ENCODE data around the gene BICD1. TPM values are rescaled to one million over a fixed set of nuclear protein-coding genes. Genes with fewer than 3 reads are reported as not detected.
"Not testable (repeated sequence)": the region's sequence is repeated elsewhere in the genome, so short reads cannot be mapped to it uniquely, and the experiment has no call there.

Gene BICD1
- total RNA-seq, 6 donors from 2014 or later = 11.3 to 44.0 (median 15.4) TPM

DNA sequence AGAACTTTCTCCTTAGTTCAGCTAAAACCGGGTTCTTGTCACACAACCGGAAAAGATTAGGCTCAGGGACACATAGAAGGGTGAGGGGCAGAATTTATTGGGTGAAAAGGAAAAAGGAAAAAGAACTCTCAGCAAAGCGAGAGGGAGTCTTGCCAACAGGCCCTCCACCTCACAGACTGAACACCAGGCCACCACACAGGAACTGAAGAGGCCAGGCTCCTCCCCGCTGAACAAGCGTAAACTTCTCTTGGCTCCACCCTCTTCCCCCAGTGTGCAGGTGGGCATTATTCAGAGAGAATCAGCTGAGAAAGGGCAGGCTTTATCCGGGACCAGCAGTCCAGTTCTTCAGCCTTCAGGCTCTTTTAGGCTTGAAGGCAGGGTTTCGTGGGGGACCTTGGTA lies 167.1 kb downstream of the BICD1 start:
- peaks cover 0 to 26% (median 10%) of the 10 kb centered on the region in 4 donors for H3K4me1 ChIP-seq
- H3K9me3 ChIP-seq = no peaks in the 10 kb centered on the region
- no peak overlapping the region for H3K4me3 ChIP-seq
- WGBS, 2 donors = 45 to 46% methylated on average over 7 of the region's 7 CpGs
- ATAC-seq (ENCODE audit: low FRiP score in 2 of 2) = no peak
- no peaks in the 10 kb centered on the region for H3K27me3 ChIP-seq
- no peaks in the 10 kb centered on the region for H3K36me3 ChIP-seq
- no peak overlapping the region for H3K27ac ChIP-seq
- TF ChIP-seq, protein P1, sequence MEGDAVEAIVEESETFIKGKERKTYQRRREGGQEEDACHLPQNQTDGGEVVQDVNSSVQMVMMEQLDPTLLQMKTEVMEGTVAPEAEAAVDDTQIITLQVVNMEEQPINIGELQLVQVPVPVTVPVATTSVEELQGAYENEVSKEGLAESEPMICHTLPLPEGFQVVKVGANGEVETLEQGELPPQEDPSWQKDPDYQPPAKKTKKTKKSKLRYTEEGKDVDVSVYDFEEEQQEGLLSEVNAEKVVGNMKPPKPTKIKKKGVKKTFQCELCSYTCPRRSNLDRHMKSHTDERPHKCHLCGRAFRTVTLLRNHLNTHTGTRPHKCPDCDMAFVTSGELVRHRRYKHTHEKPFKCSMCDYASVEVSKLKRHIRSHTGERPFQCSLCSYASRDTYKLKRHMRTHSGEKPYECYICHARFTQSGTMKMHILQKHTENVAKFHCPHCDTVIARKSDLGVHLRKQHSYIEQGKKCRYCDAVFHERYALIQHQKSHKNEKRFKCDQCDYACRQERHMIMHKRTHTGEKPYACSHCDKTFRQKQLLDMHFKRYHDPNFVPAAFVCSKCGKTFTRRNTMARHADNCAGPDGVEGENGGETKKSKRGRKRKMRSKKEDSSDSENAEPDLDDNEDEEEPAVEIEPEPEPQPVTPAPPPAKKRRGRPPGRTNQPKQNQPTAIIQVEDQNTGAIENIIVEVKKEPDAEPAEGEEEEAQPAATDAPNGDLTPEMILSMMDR (IDR thresholded peaks at IDR 0.05) = no peak
- TF ChIP-seq POLR2AphosphoS5 (IDR thresholded peaks at IDR 0.05) (no peak), POLR2A (IDR thresholded peaks at IDR 0.05) (no peak), EP300 (IDR thresholded peaks at IDR 0.05) (no peak)
- no peak for DNase-seq

DNA sequence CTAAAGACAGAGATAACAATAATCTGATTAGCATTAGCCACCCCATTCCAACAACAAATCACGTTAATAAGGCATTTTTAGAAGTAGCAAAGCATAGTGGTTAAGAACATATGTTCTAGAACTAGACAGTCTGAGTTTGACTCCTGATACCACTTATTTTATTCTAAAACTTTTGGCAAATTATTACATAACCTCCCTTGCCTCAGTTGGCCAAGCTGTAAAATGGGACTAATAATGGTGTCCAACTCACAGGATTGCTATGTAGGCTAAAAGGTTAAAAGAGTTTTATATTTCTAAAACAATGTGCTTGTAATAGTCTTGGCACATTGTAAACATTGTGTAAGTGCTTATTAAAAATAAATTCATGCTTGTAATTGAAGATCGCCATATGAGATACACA lies 168.0 kb downstream of the BICD1 start:
- WGBS, 2 donors = 82 to 90% methylated on average over 2 of the region's 2 CpGs

DNA sequence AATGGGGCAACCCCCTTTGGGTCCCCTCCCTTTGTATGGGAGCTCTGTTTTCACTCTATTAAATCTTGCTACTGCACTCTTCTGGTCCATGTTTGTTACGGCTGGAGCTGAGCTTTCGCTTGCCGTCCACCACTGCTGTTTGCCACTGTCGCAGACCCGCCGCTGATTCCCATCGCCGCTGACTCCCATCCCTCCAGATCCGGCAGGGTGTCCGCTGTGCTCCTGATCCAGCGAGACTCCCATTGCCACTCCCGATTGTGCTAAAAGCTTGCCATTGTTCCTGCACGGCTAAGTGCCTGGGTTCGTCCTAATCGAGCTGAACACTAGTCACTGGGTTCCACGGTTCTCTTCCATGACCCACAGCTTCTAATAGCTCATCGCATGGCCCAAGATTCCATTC lies 168.9 kb downstream of the BICD1 start:
- not testable (repeated sequence) for H3K4me3 ChIP-seq; ATAC-seq (ENCODE audit: low FRiP score in 2 of 2); H3K9me3 ChIP-seq; H3K27me3 ChIP-seq; H3K36me3 ChIP-seq; H3K27ac ChIP-seq
- peak in 1 of 2 donors; percentile 51 for DNase-seq
- peaks cover 0 to 26% (median 10%) of the 10 kb centered on the region in 4 donors for H3K4me1 ChIP-seq
- whole genome bisulfite sequencing, 2 donors = 92 to 98% methylated on average over 17 of the region's 17 CpGs

More for the DNA sequence above, 168.0 kb downstream of the BICD1 start:
- Histone ChIP-seq H3K27ac (no peak overlapping the region), H3K4me1 (peaks cover 0 to 26% (median 10%) of the 10 kb centered on the region in 4 donors), H3K4me3 (no peak overlapping the region), H3K9me3 (no peaks in the 10 kb centered on the region), H3K36me3 (no peaks in the 10 kb centered on the region), H3K27me3 (no peaks in the 10 kb centered on the region)
- TF ChIP-seq, protein P1 (IDR thresholded peaks at IDR 0.05) = no peak
- no peak for TF ChIP-seq POLR2AphosphoS5 (IDR thresholded peaks at IDR 0.05)
- TF ChIP-seq POLR2A (IDR thresholded peaks at IDR 0.05) = no peak
- ATAC-seq (ENCODE audit: low FRiP score in 2 of 2) (no peak), DNase-seq (no peak)

DNA sequence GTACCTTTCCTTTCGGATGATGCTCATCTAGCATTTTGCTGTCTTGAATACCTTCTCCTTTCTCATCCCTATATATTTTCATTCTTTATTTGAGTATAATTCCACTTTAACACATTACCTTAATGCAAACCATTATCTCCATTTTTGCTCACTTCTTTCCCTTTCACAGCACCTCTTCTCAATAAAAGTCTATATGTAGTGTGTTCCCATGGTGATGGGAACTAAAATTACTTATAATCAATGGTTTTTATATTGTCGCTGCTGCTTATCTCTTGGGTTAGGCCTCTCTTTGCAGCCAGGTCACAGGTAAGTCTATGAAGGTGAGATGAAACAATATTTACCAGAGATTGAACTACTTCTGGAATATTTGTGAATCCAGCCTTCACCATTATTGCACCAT lies 171.1 kb downstream of the BICD1 start:
- no peak for DNase-seq
- Histone ChIP-seq H3K36me3 (no peaks in the 10 kb centered on the region), H3K4me3 (no peak overlapping the region), H3K27me3 (no peaks in the 10 kb centered on the region), H3K4me1 (peaks cover 0 to 11% (median 3%) of the 10 kb centered on the region in 4 donors), H3K27ac (no peak overlapping the region), H3K9me3 (no peaks in the 10 kb centered on the region)
- ATAC-seq (ENCODE audit: low FRiP score in 2 of 2) = no peak
- TF ChIP-seq POLR2AphosphoS5 (IDR thresholded peaks at IDR 0.05) (no peak), EP300 (IDR thresholded peaks at IDR 0.05) (no peak), POLR2A (IDR thresholded peaks at IDR 0.05) (no peak)
- TF ChIP-seq, protein P1 (IDR thresholded peaks at IDR 0.05) = no peak
- 96 to 97% methylated on average over 2 of the region's 2 CpGs for WGBS, 2 donors

DNA sequence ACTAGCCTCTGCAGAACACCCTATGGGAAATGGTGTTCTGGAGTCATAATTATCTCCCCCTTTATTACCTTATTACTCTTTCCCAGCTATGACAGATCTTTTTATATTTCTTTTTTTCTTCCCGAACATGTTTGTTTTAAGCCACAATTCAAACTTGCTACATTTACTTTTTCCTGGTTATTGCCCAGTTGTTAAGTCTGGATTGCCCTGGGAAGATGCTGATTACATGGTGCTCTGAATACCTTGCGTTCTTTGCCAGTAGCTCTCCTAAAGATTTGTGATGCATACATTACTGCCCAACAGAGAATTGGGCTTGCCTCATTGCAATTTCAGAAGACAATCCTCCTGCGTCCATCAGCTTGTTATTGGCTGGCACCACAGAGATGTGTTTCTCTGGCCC lies 174.5 kb downstream of the BICD1 start:
- no peak for TF ChIP-seq POLR2A (IDR thresholded peaks at IDR 0.05)
- TF ChIP-seq, protein P1 (IDR thresholded peaks at IDR 0.05) = no peak
- no peak for TF ChIP-seq POLR2AphosphoS5 (IDR thresholded peaks at IDR 0.05)
- TF ChIP-seq EP300 (IDR thresholded peaks at IDR 0.05) = no peak
- no peaks in the 10 kb centered on the region for H3K27me3 ChIP-seq
- ATAC-seq (ENCODE audit: low FRiP score in 2 of 2) = no peak
- no peaks in the 10 kb centered on the region for H3K36me3 ChIP-seq
- WGBS, 2 donors = 87 to 89% methylated on average over 3 of the region's 3 CpGs
- H3K4me1 ChIP-seq = no peaks in the 10 kb centered on the region
- H3K27ac ChIP-seq = no peak overlapping the region
- no peak overlapping the region for H3K4me3 ChIP-seq
- no peak for DNase-seq
- no peaks in the 10 kb centered on the region for H3K9me3 ChIP-seq
